C1 segment of cervical spinal cord (tissue), 14 donors: ENCODE measurements around the gene FLRT1.

Experiments
- DNase-seq, 14 donors: peaks; one replicate each; lab custom pipeline; 2025; lab: John Stamatoyannopoulos, UW

FLRT1 gene

GRCh38 chr11:64023712-64024710 is 11.7 kb upstream of the FLRT1 start:
- DNase-seq: no peak

GRCh38 chr11:64025205-64025604 is 10.5 kb upstream of the FLRT1 start:
- no peak for DNase-seq

- DNase-seq: no peak
Measured at GRCh38 chr11:64026575-64027205, 9.0 kb upstream of the FLRT1 start.

- peak in 1 of 14 donors; percentile 30 for DNase-seq
Measured at GRCh38 chr11:64027651-64028397, 7.9 kb upstream of the FLRT1 start.

GRCh38 chr11:64028398-64029115 is 7.2 kb upstream of the FLRT1 start:
- DNase-seq: no peak

- DNase-seq: peak in 1 of 14 donors; percentile 50
Measured at GRCh38 chr11:64029773-64030172, 6.0 kb upstream of the FLRT1 start.

- DNase-seq: no peak
Measured at GRCh38 chr11:64031001-64031400, 4.7 kb upstream of the FLRT1 start.

GRCh38 chr11:64032050-64032449 is 3.7 kb upstream of the FLRT1 start:
- no peak for DNase-seq

- no peak for DNase-seq
Measured at GRCh38 chr11:64034411-64034811, 1.3 kb upstream of the FLRT1 start.

GRCh38 chr11:64035081-64035524 is 628 bp upstream of the FLRT1 start:
- no peak for DNase-seq

GRCh38 chr11:64036087-64037026 is 626 bp downstream of the FLRT1 start:
- peak in 6 of 14 donors; percentile 27 to 73 (median 46) for DNase-seq

GRCh38 chr11:64037027-64037634 is 1.4 kb downstream of the FLRT1 start:
- DNase-seq: peak in 1 of 14 donors; percentile 32

GRCh38 chr11:64038500-64038899 is 2.8 kb downstream of the FLRT1 start:
- DNase-seq: no peak

- DNase-seq: no peak
Measured at GRCh38 chr11:64039012-64039665, 3.4 kb downstream of the FLRT1 start.

- peak in 11 of 14 donors; percentile 23 to 76 (median 46) for DNase-seq
Measured at GRCh38 chr11:64040684-64041322, 5.1 kb downstream of the FLRT1 start.

- DNase-seq: no peak
Measured at GRCh38 chr11:64041846-64042245, 6.1 kb downstream of the FLRT1 start.

- no peak for DNase-seq
Measured at GRCh38 chr11:64042301-64042700, 6.6 kb downstream of the FLRT1 start.

GRCh38 chr11:64043545-64043944 is 7.8 kb downstream of the FLRT1 start:
- no peak for DNase-seq
